Epidermal melanocyte (primary cell): ENCODE results near the gene NMU.
"Not testable (repeated sequence)": the region's sequence is repeated elsewhere in the genome, so short reads cannot be mapped to it uniquely, and the experiment has no call there.

Experiments used
- DNase-seq: peaks from one replicate; pipeline ENCODE4 v3.0.0; 2011; ENCODE audit warnings: low spot score; ENCODE audit not compliant: insufficient read length

NMU gene, protein sequence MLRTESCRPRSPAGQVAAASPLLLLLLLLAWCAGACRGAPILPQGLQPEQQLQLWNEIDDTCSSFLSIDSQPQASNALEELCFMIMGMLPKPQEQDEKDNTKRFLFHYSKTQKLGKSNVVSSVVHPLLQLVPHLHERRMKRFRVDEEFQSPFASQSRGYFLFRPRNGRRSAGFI

DNA sequence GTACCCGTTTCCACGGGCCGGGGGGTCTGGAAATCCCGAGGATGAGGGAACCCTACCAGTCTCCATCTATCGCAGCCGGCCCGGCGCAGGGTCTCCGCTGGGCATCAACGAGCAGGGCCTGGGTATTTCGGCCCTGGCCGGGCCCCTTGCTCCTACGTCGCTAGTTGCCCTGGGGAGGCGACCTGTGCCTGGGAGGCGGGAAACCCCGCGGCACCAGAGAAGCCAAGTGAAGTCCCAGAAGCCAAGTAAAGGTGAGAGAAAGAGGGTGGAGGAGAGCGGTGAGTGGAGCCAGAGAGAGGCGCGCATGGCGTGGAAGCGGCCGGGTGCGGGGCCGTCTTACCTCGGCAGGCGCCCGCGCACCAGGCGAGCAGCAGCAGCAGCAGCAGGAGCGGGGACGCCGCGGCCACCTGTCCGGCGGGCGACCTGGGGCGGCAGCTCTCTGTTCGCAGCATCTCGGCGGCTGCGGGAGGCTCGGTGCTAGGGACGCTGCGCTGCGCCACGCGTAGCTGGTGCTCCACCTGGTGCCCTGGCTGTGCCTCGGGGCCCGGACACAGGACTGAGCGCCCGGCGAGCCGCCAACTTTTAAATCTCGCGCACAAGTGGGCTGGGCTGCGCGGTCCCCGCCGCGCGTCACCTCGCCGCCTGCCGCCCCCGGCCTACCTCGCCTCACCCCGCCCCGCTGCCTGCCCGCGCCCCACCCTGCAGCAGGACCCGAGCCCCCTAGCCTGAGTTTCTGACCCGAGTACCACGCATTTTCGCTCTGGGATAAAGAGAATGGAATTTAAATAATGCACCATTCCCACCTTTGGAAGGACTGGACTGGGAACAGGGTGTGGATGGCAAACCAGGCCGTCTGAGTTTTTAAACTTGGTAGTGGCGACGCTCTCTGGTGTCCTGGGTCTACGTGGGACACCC is at the start of gene NMU:
Gene NMU, minus strand, starts transcription at position 558 of the 915 bp plus-strand sequence. Its CDS starts 106 bp downstream, at position 452.
- no peak for DNase-seq

DNA sequence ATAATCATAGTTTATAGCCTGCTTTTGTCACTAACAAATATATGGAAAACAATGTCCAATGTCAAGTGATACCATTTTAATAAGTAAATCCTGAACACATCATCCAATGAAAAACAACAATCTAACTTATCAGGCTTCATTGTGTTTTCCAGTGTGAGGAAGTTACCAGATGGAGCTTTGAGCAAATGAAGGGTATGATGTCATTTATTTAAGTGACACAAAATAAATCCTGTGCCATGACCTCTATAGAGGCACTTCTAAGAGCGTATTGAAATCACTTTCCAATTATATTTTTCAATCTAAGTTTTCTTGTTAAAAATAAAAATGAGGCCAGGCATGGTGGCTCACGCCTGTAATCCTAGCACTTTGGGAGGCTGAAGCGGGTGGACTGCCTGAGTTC is 48.2 kb upstream of the NMU start:
- DNase-seq = no peak

DNA sequence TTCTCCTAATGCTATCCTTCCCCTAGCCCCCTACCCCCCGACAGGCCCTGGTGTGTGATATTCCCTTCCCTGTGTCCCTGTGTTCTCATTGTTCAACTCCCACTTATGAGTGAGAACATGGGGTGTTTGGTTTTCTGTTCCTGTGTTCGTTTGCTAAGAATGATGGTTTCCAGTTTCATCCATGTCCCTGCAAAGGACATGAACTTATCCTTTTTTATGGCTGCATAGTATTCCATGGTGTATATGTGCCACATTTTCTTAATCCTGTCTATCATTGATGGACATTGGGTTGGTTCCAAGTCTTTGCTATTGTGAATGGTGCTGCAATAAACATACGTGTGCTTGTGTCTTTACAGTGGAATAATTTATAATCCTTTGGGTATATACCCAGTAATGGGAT is 46.7 kb upstream of the NMU start:
- not testable (repeated sequence) for DNase-seq

DNA sequence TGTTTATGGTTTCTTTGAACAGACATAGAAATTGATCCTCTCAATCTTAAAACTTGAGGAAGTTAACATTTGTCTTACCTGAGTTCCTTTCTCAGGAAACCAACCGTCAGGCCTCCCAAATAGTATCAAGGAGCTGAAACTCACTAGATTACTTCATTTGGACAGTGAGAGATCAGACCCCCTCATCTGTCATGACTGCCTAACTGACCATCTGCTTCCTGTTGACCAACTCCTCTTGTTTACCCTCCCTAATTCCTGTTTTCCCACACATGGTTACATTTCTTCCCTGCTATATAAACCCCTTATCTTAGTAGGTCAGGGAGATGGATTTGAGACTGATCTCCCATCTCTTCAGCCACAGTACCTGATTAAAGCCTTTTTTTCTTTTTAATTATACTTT is 46.2 kb upstream of the NMU start:
- no peak for DNase-seq

DNA sequence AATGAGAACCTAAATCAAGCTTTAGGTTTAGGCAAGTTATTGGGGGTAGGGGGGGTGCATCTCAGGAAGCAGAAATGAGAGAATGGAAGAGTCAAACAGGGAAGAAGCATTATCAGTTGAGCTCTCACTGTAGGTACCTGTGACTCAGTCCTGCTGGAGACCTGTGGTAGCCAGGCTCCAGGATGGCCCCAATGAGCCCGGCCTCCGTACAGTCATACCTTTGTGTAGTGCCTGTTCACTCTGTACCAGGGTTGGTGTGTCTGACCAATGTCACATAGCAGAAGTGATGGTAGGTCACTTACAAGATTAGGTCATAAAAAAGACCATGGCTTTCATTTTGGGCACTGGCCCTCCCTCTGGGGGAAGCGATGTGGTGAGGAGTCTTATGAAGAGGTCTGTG is 45.3 kb upstream of the NMU start:
- DNase-seq = no peak

DNA sequence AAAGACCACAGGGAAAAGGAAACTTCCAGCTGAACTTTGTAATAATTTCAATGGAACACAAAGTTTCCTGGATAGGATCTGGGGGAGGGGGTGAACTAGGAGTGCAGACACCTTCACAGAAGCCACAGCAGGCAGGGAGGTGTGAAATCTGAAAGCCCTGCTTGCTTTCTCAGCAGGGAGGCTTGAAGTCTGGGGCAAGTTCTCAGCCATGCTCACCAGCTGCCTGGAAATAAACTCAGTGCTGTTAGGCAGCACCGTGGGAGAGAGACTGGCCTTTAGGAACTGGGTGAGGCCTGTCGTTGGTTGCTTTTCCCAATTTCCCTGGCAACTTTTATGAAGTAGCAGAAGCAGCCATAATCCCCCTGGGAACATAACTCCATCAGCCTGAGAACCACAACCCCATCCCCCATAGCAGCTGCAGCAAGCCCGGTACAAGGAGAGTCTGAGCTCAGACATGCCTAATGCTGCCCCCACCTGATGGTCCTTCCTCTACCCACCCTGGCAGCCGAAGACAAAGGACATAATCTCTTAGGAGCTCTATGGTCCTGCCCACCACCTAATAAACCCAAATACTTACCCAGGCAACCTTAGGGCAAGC is 39.2 kb upstream of the NMU start:
- DNase-seq = no peak

DNA sequence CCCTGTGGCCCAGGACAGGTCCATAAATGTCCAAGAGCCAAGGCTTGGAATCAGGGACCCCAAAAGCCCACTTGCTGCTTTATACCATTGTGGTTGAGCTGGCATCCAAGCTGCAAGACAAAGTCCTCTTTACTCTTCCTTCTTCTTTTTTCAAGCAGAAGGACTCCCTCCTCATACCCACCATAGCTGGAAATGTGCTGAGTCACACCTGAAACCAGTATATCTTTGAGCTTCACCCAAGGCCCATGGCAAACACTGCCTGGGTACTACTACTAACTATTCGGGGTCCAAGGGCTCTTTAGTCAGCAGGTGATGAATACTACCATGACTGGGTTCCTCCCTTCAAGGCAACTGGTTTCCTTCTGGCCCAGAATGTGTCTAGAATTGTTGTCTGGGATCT is 37.3 kb upstream of the NMU start:
- no peak for DNase-seq

DNA sequence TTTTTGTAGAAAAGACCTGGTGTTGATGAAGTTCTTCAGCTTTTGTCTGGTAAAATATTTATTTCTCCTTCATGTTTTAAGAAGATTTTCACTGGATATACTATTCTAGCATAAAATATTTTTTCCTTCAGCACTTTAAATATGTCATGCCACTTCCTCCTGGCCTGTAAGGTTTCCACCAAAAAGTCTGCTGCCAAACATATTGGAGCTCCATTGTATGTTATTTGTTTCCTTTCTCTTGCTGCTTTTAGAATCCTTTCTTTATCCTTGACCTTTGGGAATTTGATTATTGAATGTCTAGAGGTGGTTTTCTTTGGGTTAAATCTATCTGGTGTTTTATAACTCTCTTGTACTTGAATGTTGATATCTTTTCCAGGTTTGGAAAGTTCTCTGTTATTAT is 35.6 kb upstream of the NMU start:
- DNase-seq = no peak

DNA sequence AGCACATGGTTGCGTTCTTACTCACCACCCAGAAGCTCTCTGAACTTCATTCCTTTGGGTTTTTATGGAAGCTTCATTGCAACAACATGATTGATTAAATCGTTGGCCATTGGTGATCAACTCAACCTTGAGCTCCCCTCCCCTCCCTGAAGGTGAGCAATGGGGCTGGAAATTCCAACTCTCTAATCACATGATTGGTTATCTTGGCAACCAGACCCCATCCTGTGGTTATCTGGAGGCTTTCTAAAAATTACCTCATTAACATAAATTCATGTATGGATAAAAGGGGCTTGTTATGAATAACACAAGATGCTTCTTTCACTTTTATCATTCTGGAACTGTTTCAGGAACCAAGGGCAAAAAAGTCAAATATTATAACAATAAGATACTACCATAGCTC is 34.6 kb upstream of the NMU start:
- DNase-seq = no peak

DNA sequence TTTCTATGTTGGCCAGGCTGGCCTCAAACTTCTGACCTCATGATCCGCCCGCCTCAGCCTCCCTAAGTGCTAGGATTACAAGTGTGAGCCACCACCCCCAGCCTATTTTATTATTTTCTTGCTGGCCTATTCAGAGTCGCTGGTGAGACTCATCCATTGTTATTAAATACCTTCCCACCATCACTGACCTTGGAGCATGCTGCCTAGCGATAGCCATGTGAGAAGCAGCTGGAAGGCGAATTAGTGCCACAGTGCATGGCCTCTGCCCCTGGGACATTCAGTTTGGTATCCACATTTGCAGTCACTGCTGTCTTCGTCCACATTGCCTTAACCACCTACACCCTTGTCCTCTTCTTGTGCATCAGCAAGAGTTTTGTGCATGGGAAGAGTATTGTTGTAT is 32.4 kb upstream of the NMU start:
- DNase-seq = no peak

DNA sequence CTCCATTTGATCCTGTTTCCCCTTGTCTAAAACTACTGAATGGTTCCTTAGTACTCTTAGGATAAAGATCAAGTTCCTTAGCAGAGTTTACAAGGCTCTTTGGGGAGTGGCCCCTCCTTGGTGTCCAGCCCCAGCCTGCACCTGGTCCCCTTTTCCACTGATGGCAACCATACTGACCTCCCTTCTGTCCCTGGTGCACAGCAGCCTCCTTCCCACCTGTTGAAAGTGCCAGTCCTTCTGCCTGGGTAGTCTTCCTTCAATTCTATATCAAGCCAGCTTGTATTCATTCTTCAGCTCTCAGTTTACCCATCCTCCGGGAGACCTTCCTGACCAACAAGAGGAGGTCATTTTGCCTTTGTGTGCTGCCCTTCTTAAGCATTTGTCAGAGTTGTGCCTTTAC is 30.4 kb upstream of the NMU start:
- DNase-seq = no peak

DNA sequence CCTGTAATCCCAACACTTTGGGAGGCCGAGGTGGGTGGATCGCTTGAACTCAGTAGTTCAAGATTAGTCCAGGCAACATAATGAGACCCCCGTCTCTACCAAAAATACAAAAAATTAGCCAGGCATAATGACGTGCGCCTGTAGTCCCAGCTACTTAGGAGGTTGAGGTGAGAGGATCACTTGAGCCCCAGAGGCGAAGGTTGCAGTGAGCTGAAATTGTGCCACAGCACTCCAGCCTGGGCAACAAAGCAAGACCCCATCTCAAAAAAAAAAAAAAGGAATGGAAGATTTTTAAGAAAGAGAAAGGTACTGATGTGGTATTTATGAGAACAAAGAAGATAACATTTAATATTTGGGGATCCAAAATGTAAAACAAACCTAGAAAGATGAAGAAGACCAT is 27.0 kb upstream of the NMU start:
- DNase-seq = no peak

DNA sequence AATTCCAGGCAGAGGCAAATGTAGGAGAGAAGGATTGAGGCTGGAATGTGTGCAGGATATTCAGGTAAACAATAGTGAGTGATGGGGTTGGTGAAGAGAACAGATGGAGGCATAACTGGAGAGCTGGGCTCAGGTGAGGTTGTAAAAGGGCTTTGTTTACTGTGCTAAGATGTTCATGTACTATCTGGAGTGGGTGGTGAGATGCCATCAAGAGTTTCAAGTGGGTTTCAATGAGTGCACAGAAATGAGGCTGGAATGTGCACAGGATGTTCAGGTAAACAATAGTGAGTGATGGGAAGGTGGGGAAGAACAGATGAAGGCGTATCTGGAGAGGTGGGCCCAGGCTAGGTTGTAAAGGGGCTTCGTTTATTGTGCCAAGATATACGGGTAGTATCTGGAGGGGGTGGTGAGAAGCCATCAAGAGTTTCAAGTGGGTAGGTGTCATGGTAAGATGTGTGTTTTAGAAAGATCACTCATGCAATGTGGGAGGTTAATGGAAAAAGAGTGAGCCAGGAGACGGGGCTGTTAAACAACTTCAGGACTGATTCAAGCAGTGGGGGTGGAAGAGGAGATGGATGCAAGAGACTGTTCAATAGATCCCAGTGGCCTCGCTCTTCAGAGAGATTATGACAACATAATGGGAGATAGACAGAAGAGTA is 25.4 kb upstream of the NMU start:
- DNase-seq = no peak

DNA sequence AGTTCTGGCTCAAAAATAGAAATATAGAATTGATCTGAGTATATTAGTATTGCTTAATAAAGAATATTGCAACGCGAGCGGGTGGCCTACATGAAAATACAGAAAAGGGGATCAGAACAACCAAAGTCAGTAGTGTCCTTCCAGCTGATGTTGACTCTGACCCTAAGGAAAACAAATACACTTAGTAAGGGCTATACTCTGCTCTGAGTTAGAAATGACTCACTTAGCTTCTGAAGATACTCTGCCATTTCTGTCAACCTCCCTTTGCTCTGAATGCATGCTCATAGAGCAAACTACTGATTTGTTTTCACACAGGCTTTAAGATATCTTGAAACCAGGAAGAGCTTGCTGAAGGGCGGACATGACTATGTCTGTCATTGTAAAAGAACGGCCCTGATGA is 22.6 kb upstream of the NMU start:
- no peak for DNase-seq

DNA sequence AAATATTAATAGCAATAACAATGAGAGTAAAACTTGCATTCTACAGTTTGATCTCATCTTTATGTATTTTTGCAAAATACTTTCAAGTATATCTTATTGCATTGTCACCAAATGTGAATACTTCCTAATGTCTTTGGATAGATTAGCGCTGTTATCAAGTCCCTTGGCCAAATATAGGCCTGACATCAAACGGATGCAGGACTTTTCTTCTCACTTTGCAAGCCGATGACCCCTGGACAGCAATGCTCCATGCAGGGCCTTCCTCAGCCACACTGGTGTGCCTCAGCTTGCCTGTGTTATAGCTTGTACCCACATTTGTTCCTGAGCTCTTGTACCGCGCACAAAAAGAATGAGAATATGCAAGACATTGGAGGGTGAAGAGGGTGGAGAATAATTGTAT is 18.0 kb upstream of the NMU start:
- no peak for DNase-seq

DNA sequence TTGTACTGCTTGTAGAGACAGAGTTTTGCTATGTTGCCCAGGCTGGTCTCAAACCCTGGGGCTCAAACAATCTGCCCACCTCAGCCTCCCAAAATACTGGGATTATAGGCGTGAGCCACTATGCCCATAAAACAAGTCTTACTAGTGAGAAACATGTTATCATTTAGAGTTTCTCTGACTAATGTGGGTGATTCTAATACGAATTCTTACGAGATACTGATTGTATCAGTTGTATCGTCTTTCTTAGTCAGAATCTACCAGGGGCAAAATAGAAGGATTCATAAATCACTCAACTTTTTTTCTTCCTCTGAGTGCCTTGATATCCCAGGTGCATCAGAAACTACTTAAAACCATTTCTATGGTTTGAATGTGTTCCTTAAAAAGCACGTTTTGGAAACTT is 14.4 kb upstream of the NMU start:
- no peak for DNase-seq

DNA sequence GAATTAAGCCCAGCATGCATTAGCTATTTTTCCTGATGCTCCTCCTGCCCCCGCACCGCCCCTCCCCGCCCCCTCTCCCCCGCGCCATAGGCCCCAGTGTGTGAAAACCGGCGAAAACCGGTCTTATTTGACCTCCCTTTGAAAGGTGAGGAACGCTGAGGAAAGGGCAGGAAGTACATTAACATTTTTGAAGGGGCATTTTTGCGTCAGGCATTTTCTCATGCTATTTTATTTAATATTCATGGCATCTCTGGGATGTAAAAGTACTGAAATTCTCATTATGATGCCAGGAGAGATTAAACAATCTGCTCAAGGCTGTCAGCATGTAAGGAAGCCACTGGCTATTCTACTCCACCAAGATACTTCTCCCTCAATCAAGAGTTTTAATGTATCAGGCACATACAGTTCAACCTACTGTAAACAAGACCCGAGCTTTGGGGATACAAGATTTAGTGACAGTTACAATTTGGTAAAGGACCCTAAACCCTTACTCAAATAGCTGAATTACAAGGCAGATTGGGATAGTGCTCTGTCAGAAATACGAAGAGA is 1.2 kb upstream of the NMU start:
- DNase-seq = no peak

DNA sequence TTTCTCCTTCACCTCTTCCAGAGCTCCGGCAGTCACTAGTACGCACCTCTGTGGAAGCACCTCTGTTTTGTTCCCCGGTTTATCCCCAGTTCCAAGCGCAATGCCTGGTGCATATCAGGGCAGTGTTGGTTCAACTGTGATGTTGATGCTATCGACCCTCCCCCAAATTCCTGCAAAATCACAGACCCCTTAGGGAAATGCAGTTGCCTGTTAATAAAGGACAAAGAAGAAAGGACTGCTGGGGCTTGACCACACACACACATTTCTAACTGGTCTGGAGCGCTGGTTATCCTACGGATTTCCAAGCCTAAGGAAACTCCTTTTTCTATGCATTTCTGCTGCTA is 530 bp upstream of the NMU start:
- no peak for DNase-seq

DNA sequence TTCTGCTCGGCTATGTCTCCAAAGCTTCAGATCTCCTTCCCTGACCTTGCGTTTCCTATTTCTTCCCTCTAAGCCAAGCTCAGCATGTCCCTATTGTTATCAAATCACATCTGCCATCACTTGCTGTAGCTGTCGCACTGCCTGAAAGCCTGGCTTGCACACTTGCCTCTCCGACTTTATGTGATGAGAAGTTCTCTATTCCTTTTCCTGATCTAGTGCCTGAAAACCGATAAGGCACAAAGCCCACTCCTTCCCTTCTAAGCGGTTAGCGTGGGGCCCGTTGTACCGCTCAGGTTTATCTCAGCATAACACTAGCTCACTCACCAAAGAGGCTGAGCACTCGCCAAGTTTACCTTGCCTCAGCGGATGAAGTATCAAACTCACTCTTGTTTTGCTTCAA is 816 bp downstream of the NMU start:
- DNase-seq = no peak

DNA sequence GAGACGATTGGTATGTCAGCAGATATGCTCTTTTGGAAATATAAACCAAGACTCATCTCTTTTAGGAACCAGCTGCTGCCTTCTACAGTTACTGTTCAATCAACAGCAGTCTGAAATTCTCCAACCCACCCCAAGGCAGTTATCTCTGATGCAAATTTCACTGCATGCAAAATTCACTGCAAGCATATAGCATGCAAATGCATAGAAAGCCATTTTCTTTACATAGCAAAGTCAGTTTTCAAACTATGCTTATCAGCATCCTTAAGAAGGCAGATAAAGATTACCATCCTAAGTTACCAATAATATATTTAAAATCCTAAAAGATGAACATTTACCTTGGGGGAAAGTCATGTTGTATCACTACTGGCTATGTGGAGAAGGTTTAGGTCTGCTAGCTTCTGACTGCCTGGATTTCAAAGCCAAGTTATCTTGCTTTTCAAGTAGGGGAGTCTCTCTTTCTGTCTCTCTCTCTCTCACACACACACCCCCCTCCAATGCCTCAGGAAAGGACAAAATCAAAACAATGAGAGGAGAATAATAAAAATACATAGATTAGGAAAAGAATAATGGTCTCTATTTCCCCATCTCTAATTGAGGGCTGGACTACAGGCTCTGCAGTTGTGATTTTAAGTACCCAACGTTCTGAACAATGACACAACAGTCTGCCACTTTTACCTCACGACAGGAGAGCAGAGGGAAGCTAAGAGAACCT is 1.5 kb downstream of the NMU start:
- no peak for DNase-seq

DNA sequence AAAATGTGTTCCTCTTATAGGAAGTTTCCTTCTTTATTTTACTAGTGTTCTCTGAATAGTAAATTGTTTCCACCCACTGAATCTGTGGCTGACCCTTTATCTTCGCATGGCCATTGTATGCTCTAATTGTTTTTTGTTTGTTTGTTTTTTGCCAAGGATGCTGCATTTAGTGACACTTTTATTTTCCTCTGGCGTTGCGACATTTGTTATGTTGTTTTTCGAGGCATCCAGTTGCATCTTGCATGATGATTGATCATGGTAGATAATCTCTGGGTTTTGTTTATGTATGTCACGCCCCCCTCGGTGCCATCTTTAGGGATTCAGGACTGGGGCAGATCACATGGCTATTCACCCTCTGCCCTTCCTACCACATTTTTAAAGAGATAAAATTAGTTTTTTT is 2.2 kb downstream of the NMU start:
- no peak for DNase-seq
